Stimulated activated CD8-positive, alpha-beta memory T cell treated with anti-CD3 and anti-CD28 coated beads, Interleukin-12 subunit alpha, Interleukin-12 subunit beta, amount 100 ng/mL, for 24 hours (primary cell): Measurements from ENCODE around the gene PRKAG3.

Experiments used
- DNase-seq: peaks from one replicate; pipeline ENCODE4 v3.0.0-alpha.2; 2020; ENCODE audit errors: extremely low read depth

The PRKAG3 gene

DNA sequence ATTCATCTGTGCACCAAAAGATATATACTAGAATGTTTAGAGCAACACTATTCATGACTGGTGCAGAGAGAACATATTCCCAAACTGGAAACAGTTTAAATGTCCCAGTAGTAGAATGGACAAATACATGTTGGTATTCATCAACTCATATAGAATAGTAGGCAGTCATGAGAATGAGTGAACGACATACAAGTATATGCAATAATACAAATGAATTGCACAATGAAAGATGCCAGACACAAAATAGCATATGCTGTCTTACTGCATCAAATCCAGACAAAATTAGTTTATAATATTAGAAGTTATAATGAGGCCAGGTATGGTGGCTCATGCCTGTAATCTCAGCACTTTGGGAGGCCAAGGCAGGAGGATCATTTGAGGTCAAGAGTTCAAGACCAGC lies 8.3 kb upstream of the PRKAG3 start:
- DNase-seq: no peak

DNA sequence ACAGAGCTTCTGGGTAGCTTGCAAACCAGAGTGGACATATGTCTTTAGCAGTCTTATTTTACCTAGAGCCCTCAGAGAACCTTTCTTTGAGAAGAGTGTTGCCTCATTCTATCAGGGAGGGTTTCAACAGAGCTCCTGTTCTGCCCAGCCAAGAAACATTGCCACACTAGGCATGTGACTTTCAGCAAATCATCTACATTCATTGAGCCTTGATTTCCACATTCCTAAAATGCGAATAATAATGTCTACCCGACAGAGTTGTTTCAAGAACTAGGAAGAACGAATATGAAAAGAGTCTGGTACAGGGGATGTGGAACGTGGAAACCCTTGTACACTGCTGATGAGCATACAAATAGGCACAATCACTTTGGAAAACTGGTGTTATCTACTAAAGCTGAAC lies 7.8 kb upstream of the PRKAG3 start:
- no peak for DNase-seq

DNA sequence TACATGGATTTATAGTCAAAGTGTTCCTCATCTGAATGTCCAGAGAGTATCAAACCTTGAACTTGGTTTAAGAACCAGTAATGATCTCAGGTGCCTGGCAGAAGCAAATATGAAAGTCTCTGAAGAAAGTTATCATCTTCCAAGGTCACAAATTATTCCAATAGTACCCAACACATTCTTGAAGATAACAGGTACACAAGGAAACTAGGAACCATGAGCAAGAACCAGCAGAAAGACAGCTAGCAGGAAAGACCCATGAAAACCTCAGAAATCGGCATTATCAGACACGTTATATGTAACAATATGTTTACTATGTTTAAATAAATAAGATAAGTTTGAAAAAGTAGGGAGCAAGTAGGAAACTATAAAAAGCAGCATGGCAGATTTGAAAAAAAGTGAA lies 5.9 kb upstream of the PRKAG3 start:
- DNase-seq: no peak

DNA sequence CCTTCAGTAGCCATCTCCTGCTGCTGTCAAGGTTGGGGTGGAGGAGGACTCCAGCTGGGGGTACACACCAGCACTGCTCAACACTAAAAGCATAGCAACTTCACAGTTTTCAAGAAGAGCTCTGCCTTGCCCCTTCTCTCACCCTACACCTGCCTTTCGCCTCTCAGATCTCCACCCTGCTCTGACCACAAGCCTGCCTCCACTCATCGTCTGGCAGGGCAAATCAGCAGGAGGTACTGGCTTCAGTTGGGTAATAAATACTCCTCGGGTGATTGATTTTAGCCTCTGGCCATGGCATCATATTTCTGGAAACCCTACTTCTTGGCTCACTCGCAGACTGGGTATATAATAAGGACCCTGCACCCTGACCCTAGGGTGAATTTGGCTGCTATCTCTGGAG lies 3.1 kb upstream of the PRKAG3 start:
- no peak for DNase-seq

DNA sequence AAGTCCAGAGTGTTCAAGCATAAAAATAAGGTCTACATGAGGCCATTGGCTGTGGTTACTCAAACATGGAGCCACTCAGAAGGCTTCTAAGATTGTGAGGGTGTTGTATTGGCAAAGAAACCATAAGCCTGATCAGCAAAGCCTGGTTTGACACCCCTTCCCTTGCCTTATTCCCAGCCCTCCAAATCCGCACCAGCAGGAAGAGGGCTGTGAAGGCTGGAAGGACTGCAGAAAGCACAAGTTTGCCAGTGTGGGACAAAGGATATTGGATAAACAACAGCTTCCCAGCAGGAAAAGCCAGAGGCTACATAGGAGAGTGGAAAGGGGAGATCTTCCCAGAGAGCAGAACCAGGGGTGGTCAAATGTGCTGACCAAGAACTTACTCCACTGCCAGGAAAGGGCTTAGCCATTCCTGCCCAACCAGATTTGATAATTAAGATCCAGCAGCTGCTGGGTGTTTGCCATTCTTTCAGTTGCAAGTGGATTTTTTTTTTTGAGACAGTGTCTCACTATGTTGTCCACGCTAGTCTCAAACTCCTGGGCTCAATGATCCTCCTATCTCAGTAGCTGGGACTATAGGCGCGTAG lies 1.5 kb upstream of the PRKAG3 start:
- DNase-seq: no peak

DNA sequence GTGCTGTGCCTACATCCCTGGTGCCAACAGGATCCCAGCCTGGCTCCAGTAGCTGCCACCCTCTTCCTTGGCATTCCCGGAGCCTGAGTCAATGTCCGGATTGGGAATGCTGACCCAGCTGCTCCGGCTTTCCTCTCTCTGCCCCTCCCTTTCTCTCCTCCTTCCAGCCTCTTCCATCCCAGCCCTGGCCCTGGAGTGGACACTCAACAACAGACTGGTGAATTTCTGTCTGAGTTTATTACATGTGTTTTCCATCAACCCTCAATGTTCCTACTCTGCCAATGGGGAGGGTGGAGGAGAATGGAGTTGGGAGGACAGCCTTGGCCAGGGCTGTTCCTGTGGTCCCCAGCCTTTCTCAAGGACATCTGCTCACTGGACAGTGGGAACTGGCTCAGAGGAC lies 917 bp upstream of the PRKAG3 start:
- no peak for DNase-seq

DNA sequence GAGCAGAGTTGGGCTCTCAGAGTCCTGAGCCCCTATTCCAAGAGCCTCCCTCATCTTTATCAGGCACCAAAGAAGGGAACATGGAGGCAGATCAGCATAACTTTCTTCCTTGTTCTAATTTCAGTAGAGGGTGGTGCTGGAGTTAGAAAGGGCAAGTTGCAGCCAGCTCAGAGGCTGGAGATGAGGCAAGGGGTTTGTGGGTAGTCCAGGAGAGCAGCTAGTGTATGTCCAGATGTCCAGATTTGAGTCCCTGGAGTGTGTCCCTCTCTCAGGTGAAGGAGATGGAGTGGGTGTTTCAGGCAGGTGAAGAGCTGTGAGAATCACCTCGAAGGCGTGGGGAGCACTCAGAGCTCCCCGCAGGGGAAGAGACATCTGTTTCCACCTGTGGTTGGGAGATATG lies 478 bp upstream of the PRKAG3 start:
- no peak for DNase-seq

DNA sequence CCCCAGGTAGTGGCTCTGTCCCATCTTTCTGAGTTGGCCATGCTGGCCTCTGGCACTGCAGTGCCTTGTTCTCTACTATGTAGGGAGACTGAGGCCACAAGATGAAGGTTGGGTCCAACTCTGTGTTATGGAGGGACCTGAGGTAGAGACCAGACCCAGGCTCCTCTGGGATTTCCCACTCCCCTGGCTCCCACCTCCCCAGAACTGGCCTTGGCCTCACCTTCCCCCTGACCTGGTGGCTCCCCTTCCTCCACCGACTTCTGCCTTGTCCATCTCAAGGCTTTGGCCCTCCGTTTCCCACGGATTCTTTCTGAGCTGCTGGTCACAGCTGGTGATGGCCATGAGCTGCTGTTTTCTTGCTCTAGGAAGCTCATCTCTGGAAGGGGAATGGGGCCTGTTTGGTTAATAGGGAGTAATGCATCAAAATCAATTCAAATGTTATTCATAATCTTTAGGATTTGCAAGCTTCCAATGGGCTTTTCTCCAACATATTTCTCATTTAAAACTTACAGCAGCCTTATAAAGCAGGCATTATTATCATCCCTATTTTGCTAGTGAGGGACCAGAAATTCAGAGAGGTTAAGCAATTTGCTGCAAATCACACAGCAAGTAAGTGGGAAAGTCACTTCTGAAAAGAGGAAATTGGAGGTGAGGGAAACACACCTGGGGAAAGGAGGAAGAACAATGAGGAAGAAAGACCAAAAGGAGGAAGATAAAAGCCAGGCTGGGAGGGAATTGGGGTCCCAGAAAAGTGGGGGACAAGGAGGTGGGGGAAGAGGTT lies 887 bp downstream of the PRKAG3 start:
- DNase-seq: no peak

DNA sequence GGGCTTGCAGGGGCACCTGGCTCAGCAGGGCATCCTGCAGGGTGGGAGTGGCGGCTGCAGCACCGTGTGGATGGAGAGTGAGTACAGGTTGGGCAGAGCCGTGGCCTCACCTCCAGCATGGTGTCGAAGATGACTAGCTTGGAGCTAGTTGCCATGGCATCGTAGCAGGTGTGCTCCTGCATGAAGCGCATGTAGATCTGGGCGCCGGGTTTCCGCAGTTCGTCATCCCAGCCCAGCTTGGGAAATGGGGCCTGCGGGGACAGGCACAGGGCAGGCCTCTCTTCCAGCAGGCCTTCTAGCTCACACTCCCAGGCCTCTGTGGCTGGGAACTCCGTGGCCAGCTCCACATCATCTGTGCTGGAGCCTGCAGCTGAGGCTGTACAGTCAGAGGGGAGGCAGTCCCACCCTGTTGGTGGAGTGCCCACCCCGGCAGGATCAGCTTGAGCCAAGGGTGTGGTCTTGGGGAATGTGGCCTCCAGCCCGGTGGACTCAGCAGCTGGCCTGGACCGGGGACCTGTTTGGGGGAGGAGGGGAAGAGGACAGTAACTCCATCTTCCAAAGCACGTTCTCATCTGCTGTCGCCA lies 1.6 kb downstream of the PRKAG3 start:
- DNase-seq: no peak

DNA sequence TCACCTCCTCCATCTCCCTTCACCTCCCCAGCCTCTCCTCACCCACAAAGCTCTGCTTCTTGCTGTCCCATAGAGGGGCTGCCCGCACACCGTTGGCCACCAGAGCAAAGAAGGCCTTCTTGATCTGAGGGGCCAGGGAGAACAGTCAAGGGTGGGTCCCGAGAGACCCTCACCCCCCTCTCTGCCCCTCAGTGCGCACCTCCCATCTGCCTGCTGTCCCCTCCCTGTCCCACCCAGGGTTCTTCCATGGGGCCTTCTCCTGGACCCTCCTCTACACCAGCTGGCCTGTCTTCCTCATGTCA lies 3.2 kb downstream of the PRKAG3 start:
- no peak for DNase-seq

DNA sequence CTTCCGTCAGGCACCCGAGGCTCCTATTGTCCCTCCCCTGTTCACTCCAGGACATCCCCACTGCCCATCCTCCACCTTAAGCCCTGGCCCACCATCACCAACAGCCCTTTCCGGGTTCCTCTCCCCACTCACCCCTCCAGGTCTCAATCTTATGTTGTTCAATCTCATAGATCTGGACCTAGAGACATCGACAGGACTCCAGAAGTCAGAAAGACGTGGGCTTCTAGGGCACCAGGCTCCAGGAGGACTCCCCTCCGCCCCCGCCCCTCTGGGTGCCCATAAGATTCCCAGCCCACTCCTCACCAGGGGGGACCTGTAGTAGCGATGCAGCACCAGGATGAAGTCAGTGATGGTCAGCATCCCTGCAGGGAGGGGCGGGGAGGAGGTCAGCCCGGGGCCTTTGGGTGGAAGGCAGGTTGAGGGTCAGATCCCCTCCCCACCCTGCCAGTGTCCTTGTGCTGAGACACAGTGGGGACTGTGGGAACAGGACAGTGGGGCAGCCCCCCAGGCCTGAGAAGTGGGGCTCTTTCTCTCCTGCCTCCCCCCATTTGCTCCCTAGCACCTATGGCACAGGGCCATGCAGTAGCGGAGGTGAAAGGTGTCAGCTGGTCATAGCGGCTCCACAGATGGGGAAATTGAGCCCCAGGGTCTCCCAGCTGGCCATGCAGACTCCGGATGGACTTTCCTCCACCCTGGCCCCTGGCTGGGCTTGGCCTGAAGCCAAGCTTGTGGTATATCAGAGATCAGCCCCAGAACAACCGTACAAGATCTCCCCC lies 3.7 kb downstream of the PRKAG3 start:
- no peak for DNase-seq

DNA sequence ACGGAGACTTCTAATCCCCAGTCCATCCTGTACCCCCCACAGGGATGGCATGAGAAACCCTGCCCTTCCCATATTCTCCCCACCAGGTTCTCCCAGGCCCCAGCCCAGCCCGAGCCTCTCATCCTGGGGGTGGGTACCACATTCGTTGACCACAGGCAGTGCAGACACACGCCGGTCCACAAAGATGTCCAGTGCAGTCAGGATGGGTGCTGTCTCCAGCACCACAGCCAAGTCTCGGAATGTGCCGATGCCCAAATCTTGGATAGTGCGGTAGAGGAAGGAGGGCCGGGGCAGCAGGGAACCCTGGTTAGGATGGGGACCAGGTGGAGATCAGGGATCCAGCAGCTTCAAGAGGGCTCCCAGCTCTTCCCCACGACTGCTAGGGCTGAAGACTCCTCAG lies 4.8 kb downstream of the PRKAG3 start:
- no peak for DNase-seq

DNA sequence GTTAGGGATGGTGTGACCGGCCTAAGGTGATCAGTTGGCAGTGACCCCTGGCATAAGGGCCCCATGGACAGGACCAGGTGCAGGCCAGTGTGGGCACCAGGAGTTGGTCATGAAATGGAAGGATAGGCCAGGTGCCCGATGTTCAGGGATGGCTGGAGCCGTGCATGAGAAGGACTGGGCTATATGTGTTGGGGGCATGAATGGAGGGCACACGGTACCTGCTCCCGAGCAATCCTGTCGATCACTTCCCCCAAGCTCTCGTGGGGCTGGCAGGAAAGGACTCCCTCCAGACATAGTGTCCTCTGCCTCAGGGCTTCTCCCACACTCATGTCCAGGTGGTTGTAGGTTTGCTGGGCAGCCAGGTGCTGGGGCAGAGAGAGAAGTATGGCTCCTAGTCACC lies 7.6 kb downstream of the PRKAG3 start:
- DNase-seq: no peak

DNA sequence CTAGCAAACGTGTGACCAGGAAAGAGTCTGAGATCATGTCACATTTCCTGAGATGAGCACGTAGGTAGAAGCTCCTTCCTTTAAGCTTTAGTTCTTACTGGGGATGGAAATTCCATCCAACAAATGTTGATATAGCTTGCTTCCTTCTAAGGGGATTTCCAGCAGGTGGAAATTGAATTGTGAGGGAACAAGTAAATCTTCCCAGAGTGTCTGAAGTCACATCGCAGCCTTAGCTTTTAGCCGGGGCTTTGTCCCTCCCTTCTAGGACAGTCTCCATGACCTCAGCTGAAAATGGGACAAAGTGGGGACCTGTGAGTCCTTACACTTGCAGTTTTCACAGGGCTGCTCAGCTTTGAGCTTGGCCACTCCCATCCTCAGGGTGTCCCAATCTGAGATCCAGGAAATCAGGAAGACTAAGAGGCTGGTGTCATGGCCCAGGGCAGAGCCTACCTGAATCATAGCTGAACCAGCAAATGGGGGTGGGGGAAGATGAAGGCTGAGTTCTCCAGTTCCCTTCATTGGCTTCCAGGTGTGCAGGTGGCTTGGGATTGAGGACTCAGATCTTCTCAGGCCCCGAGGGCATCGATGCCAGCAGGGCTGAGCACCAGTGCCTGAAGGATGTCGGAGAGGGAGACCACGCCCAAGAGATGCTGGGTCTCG lies 8.3 kb downstream of the PRKAG3 start:
- no peak for DNase-seq

DNA sequence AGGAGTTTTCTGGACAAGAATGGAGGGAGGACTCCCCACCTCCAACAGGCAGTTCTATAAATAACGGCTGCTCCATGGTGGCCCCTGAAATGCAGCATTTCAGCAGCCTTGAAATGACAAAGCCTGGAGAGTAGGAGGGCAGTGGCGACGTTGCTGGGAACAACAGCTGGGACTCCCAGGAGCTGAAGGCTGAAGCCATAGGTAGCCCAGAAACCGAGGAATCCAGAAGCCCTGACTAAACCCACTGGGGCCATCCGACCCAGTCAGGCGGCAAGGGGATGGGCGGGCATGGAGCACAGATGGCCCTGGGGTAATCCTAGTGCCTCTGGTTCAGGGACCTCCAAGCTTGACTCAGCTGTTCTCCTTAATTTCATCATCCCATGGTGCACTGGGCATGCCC lies 9.0 kb downstream of the PRKAG3 start:
- no peak for DNase-seq

DNA sequence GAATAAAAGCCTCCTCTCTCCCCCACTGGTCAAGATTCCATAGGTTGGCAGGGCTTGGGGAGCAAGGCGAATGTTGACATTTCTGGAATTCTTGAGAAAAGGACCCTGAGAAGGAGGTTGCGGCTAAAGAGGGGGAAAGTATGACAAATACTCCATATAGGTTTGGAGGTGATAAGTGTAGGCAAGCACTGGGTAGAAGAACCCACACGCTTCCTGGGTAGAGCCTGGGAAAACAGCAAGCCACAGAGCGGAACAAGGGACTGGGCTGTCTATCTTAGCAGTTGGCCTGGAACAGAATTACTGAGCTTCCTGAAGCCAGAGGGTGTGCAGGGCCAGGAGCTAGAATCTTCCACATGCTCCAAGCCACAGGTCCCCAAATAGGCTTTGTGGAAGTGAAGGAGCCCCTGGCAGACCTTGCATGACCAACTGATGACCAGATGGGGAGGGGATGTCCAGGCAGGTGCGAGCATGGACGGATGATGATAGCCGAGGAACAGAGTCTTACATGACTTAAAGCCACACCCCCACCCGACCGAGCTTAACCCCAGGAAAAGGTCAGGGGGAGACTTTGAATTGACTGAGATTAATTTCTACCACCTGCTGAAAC lies 9.9 kb downstream of the PRKAG3 start:
- no peak for DNase-seq

DNA sequence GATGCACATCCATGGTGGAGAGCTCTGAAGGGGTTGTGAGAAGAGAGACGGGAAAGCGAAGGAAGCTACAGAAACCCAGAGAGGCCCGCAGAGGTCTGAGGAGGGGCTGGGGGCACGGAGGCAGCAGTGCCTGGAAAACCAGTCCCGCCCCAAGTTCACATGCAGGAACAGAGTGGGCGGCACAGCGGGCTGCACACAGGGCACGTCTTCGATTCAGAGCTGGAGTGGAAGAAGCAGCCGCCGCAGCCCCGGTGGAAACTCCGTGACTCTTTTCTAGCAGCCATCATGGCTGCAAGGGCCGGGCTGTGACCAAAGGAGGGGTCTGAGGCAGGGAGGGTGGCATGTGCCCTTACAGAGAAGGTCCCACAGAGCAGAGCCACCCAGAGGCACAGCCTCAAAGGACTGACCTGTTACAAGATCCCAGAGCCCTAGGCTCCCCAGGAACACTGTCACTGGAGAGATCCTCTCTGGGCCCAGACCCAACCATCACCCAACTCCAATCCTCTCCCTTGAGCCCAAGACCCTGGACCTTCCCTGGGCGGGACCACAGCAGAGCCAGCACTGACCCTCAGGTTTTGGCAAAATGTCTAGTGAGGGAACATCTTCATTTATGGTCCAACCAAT lies 10.7 kb downstream of the PRKAG3 start:
- DNase-seq: no peak

DNA sequence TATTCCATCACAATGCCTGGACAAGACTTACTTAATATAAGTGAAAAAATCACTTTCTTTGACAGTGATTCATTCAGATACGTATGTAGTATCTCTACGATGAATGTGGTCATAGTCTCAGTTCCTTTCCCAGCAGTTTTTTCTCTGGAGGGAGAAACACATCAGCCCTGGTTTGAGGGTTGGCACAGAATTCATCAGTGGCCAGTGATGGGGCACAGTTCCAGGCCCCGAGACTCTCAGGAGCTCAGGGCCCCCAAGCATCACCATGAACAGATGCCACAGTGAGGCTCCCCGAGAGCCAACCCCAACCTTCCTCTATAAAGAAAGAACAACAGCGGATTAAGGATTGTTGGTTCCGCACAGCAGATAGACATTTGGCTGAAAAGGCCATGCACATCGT lies 12.5 kb downstream of the PRKAG3 start:
- DNase-seq: no peak

DNA sequence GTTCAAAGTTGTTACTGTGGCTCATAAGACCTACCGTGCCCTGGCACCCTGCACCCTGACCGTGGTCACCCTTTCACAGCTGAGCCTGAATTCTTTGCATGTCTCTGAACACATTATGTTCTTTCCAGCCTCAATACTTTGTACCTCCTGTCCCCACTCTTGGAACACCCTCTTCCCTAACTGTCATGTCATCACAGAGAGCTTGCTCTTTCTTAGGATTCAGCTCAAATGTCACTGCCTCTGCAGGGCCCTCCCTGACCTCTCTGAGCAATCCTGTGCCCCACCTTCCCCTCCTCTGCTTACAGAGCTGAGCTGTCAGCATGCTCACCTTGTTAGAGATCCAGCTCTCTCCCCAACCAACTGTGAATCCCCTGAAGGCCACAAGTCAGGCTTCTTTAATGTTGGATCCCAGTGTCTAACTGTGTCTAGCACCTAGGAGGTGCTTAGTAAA lies 15.0 kb downstream of the PRKAG3 start:
- no peak for DNase-seq

DNA sequence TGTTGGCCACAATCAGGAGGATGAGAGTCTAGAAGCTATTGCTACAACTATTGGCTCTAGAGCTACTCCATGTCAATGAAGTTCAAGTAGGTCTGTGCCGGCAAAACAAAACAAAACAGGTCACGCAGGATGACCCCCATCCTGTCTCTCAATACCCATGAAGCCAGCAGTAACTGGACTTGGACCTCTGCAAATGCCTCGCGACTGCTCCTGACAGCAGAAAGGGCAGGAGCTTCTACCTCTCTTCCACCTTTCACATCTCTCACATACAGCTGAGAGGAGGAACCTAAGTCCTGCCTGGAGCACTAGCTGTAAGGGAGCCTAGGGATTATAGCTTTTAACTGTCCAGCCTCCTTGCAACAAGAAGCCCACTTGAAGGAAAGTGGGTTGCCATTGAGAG lies 16.0 kb downstream of the PRKAG3 start:
- no peak for DNase-seq

DNA sequence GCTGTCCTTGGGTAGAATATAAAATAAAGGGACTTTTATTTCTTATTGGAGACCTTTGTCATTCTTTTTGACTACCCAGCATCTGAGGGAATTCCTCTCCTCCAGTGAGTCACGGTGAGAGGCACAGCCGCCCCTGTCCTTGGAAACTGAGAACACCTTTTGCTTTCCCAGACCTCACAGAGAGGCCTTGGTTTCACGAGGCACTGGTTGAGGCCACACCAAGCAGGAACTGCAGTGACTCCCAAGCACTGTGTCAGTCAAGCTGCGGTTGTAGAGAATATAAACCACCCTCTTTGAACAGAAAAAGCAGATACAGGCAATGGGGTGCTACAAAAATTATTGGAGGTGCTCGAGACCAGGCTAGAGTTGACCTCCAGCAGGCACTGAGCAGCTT lies 16.4 kb downstream of the PRKAG3 start:
- no peak for DNase-seq
